HEK293T (cell line): ENCODE results near the gene UNC13D.

Experiments used
- CTBP1 ChIP-seq: fragments of 450-650 bp; IDR thresholded peaks from 2 replicates; pipeline ENCODE4 v1.6.1; 2016; ENCODE audit warnings: borderline replicate concordance
- FOXA1 ChIP-seq: fragments of 450-650 bp; IDR thresholded peaks from 2 replicates; pipeline ENCODE4 v1.6.1; 2016; ENCODE audit warnings: mild to moderate bottlenecking
- NFRKB ChIP-seq: fragments of 450-650 bp; IDR thresholded peaks from 2 replicates; pipeline ENCODE4 v1.6.1; 2016; ENCODE audit warnings: mild to moderate bottlenecking, moderate library complexity
- SP1 ChIP-seq: fragments of 450-650 bp; IDR thresholded peaks from 2 replicates; pipeline ENCODE4 v1.6.1; 2017
- TF ChIP-seq, protein P1 (sequence below): fragments of 450-650 bp; IDR thresholded peaks from 2 replicates; pipeline ENCODE4 v1.6.1; 2016

DNA sequence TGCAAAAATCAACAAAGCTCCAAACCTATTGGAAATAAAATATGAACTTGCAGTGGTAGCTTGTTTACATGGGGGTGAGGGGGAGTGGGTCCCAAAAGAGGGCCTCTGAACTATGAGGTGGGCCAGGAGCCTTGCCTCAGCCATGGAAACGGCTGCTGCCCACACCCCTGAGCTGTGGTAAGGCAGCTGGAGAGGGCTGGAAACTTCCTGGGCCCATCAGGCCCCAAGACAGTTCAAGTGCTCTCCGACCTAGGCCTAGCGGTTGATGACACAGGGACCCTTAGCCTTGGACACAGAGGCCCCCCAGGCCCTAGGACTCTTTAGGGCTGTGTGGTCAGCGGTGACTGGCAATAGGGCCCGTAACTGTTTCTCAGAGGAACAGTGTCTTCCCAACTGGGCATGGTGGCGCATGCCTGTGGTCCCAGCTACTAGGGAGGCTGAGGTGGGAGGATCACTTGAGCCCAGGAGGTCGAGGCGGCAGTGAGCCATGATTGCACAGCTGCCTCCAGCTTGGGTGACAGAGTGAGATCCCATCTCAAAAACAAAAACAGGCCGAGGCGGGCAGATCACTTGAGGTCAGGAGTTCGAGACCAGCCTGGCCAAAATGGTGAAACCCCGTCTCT is 18.3 kb downstream of the UNC13D start:
- TF ChIP-seq NFRKB (no peak), SP1 (no peak), CTBP1 (no peak), FOXA1 (no peak)
- TF ChIP-seq, protein P1, sequence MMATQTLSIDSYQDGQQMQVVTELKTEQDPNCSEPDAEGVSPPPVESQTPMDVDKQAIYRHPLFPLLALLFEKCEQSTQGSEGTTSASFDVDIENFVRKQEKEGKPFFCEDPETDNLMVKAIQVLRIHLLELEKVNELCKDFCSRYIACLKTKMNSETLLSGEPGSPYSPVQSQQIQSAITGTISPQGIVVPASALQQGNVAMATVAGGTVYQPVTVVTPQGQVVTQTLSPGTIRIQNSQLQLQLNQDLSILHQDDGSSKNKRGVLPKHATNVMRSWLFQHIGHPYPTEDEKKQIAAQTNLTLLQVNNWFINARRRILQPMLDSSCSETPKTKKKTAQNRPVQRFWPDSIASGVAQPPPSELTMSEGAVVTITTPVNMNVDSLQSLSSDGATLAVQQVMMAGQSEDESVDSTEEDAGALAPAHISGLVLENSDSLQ: no peak
